Liver (tissue), 3 donors: Measurements from ENCODE around the gene FOXL1.

Source experiments
- ATF3 ChIP-seq: IDR thresholded peaks from 2 replicates; pipeline ENCODE4 v1.6.1; 2016; ENCODE audit warnings: antibody characterized with exemption
- CTCF ChIP-seq: fragments of 150-350 bp; IDR thresholded peaks from 2 replicates; pipeline ENCODE4 v1.5.1; 2017; ENCODE audit warnings: improper control_type of control experiment, low read depth, low read length; ENCODE audit not compliant: missing input control
- EGR1 ChIP-seq, 2 donors: IDR thresholded peaks; 2 replicates each; pipeline ENCODE4 v1.6.1; 2016 to 2018; ENCODE audit warnings: antibody characterized with exemption in 2 of 2, low read depth in 2 of 2
- HNF4A ChIP-seq, 2 donors: conservative IDR thresholded peaks; 2 replicates each; pipeline ENCODE4 v1.6.1; 2016; ENCODE audit warnings: antibody characterized with exemption in 2 of 2, mild to moderate bottlenecking in 2 of 2
- JUND ChIP-seq, 2 donors: IDR thresholded peaks; 2 replicates each; pipeline ENCODE4 v1.6.1; 2016; ENCODE audit warnings: antibody characterized with exemption in 2 of 2
- MAX ChIP-seq: IDR thresholded peaks from 2 replicates; pipeline ENCODE4 v1.6.1; 2016; ENCODE audit warnings: antibody characterized with exemption
- NR2F2 ChIP-seq: IDR thresholded peaks from 2 replicates; pipeline ENCODE4 v1.6.1; 2016; ENCODE audit warnings: antibody characterized with exemption
- RAD21 ChIP-seq, 2 donors: IDR thresholded peaks; 2 replicates each; pipeline ENCODE4 v1.6.1; 2016; ENCODE audit warnings: antibody characterized with exemption in 2 of 2, mild to moderate bottlenecking in 2 of 2
- REST ChIP-seq: IDR thresholded peaks from 2 replicates; pipeline ENCODE4 v1.6.1; 2016; ENCODE audit warnings: antibody characterized with exemption, mild to moderate bottlenecking
- RXRA ChIP-seq, 2 donors: IDR thresholded peaks; 2 replicates each; pipeline ENCODE4 v1.6.1; 2017 to 2018; ENCODE audit warnings: antibody characterized with exemption in 2 of 2, mild to moderate bottlenecking in 1 of 2
- SP1 ChIP-seq: IDR thresholded peaks from 2 replicates; pipeline ENCODE4 v1.6.1; 2018; ENCODE audit warnings: antibody characterized with exemption, mild to moderate bottlenecking
- TAF1 ChIP-seq: conservative IDR thresholded peaks from 2 replicates; pipeline ENCODE4 v1.6.1; 2016; ENCODE audit warnings: antibody characterized with exemption, mild to moderate bottlenecking
- YY1 ChIP-seq: IDR thresholded peaks from 2 replicates; pipeline ENCODE4 v1.6.1; 2016; ENCODE audit warnings: antibody characterized with exemption, mild to moderate bottlenecking
- ZBTB33 ChIP-seq: IDR thresholded peaks from 2 replicates; pipeline ENCODE4 v1.6.1; 2016; ENCODE audit warnings: antibody characterized with exemption
- donor health status: healthy.
- donor health status: healthy.

- no peak for TF ChIP-seq YY1
- TF ChIP-seq MAX: no peak
- TF ChIP-seq CTCF: no peak
- TF ChIP-seq HNF4A (conservative IDR thresholded peaks at IDR 0.05): no peak
- TF ChIP-seq ATF3: no peak
- no peak for TF ChIP-seq TAF1
- no peak for TF ChIP-seq JUND (IDR thresholded peaks at IDR 0.05)
- TF ChIP-seq SP1: no peak
- TF ChIP-seq RXRA (IDR thresholded peaks at IDR 0.05): no peak
- no peak for TF ChIP-seq REST
- no peak for TF ChIP-seq NR2F2
- TF ChIP-seq RAD21 (IDR thresholded peaks at IDR 0.05): no peak
- no peak for TF ChIP-seq EGR1 (IDR thresholded peaks at IDR 0.05; ENCODE audit: low read depth in 2 of 2)
- no peak for TF ChIP-seq ZBTB33
Observed at GRCh38 chr16:86621966-86622365, 43.6 kb downstream of the FOXL1 start.
